Mucosa of gallbladder (tissue), 1 donor: Measurements from ENCODE around the gene RPL36A. TPM values are rescaled to one million over a fixed set of nuclear protein-coding genes. Genes with fewer than 3 reads are reported as not detected.

Source experiments
- DNase-seq: peaks from one replicate; pipeline ENCODE4 v3.0.0-alpha.2; 2020; ENCODE audit warnings: low spot score
- total RNA-seq: library from RNA; stranded (reverse); gene quantifications from one replicate; pipeline ENCODE4 v1.2.1, GENCODE V29; 2021
- donor health status: DM: no; HTN: no; CAD: no.

Gene RPL36A
- total RNA-seq, 1 donor from 2014 or later, result 124 TPM

DNA sequence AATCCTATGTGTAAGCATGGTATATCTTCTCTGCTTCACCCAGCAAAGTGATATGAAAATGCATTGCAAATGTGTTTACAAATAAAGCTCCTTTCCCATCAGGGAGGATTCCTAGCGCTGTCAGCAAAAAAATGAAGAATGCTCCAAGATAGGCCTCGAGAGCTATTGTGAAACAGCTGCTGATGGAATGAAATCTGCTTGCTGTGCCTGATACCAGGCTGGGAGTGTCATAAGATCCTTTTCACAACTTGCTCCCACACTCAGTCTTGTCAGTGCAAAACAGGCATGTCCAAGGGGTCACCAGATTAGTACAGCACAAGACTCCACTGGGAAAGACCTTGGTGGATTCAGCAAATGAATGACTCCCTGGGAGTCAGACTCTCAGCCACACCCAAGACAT lies 51.3 kb downstream of the RPL36A start:
- no peak for DNase-seq

Other genes with a start within 250 kb of the RPL36A start
- 0.29 TPM for gene DRP2, start 171.2 kb upstream of the RPL36A start, total RNA-seq
- not detected for gene TAF7L, start 99.7 kb upstream of the RPL36A start, total RNA-seq
- 6.6 TPM for gene TIMM8A, start 42.3 kb upstream of the RPL36A start, total RNA-seq
- 8.2 TPM for gene BTK, start 4.8 kb upstream of the RPL36A start, total RNA-seq
- gene GLA, start 16.9 kb downstream of the RPL36A start, total RNA-seq, result 29.2 TPM
- gene HNRNPH2, start 17.2 kb downstream of the RPL36A start, total RNA-seq, result 62.1 TPM
- 12.7 TPM for gene ARMCX4, start 94.4 kb downstream of the RPL36A start, total RNA-seq
- gene ARMCX1, start 159.5 kb downstream of the RPL36A start, total RNA-seq, result 33.0 TPM
- 39.1 TPM for gene ARMCX6, start 227.0 kb downstream of the RPL36A start, total RNA-seq
- gene ARMCX3, start 232.1 kb downstream of the RPL36A start, total RNA-seq, result 71.3 TPM